H9 (cell line): Measurements from ENCODE around the gene PAPOLA. TPM values are rescaled to one million over a fixed set of nuclear protein-coding genes. Genes with fewer than 3 reads are reported as not detected.

Experiments used
- DNase-seq: peaks from one replicate; pipeline ENCODE4 v3.0.0-alpha.2; 2017
- H2AFZ ChIP-seq: one replicate; pipeline ENCODE4 v1.6.1; 2013; ENCODE audit warnings: mild to moderate bottlenecking, low read length, control low read depth, moderate library complexity
- H2AK5ac ChIP-seq: 2 replicates; pipeline ENCODE4 v1.6.1; 2013; ENCODE audit warnings: low read length, control low read depth, mixed read lengths; ENCODE audit not compliant: insufficient read length
- H2BK120ac ChIP-seq: one replicate; pipeline ENCODE4 v1.6.1; 2013; ENCODE audit warnings: low read depth, mild to moderate bottlenecking, low read length, control low read depth, inconsistent platforms; ENCODE audit not compliant: poor library complexity, severe bottlenecking
- H2BK12ac ChIP-seq: 2 replicates; pipeline ENCODE4 v1.6.1; 2013; ENCODE audit warnings: low read length, control low read depth, mixed read lengths, low read depth; ENCODE audit not compliant: insufficient read length
- H2BK15ac ChIP-seq: 2 replicates; pipeline ENCODE4 v1.6.1; 2013; ENCODE audit warnings: low read depth, low read length, control low read depth
- H2BK20ac ChIP-seq: one replicate; pipeline ENCODE4 v1.6.1; 2013; ENCODE audit warnings: low read depth, mild to moderate bottlenecking, low read length, control low read depth, inconsistent platforms; ENCODE audit not compliant: poor library complexity, severe bottlenecking
- H2BK5ac ChIP-seq: 2 replicates; pipeline ENCODE4 v1.6.1; 2013; ENCODE audit warnings: low read length, control low read depth, mixed read lengths; ENCODE audit not compliant: insufficient read length
- H3K14ac ChIP-seq: 2 replicates; pipeline ENCODE4 v1.6.1; 2013; ENCODE audit warnings: low read length, control low read depth; ENCODE audit not compliant: insufficient read depth
- H3K18ac ChIP-seq: 2 replicates; pipeline ENCODE4 v1.6.1; 2013; ENCODE audit warnings: low read depth, mild to moderate bottlenecking, mixed read lengths, low read length, control low read depth; ENCODE audit not compliant: insufficient read length
- H3K23ac ChIP-seq: 2 replicates; pipeline ENCODE4 v1.6.1; 2013; ENCODE audit warnings: low read length, control low read depth, mixed read lengths, low read depth; ENCODE audit not compliant: insufficient read length
- H3K23me2 ChIP-seq: 2 replicates; pipeline ENCODE4 v1.6.1; 2013; ENCODE audit warnings: low read depth, mild to moderate bottlenecking, mixed read lengths, low read length, control low read depth; ENCODE audit not compliant: insufficient read length, poor library complexity, severe bottlenecking
- H3K27ac ChIP-seq: 2 replicates; pipeline ENCODE4 v1.5.1; 2013; ENCODE audit warnings: low read length, control low read depth, mixed read lengths, low read depth; ENCODE audit not compliant: insufficient read length
- H3K27me3 ChIP-seq: 2 replicates; pipeline ENCODE4 v1.6.1; 2013; ENCODE audit warnings: low read length, control low read depth, inconsistent platforms; ENCODE audit not compliant: insufficient read depth
- H3K4ac ChIP-seq: 2 replicates; pipeline ENCODE4 v1.6.1; 2013; ENCODE audit warnings: low read depth, mild to moderate bottlenecking, control low read depth, inconsistent platforms, low read length, moderate library complexity
- H3K4me1 ChIP-seq: 2 replicates; pipeline ENCODE4 v1.6.1; 2013; ENCODE audit warnings: low read length, control low read depth, inconsistent platforms; ENCODE audit not compliant: insufficient read depth
- H3K4me2 ChIP-seq: 2 replicates; pipeline ENCODE4 v1.6.1; 2013; ENCODE audit warnings: low read length, control low read depth, mixed read lengths; ENCODE audit not compliant: insufficient read length, insufficient read depth
- H3K56ac ChIP-seq: 2 replicates; pipeline ENCODE4 v1.6.1; 2013; ENCODE audit warnings: low read depth, mild to moderate bottlenecking, mixed read lengths, low read length, control low read depth; ENCODE audit not compliant: insufficient read length
- H3K79me1 ChIP-seq: 2 replicates; pipeline ENCODE4 v1.6.1; 2013; ENCODE audit warnings: low read depth, mild to moderate bottlenecking, moderate library complexity, low read length, control low read depth, inconsistent platforms; ENCODE audit not compliant: insufficient read depth, poor library complexity, severe bottlenecking
- H3K79me2 ChIP-seq: 2 replicates; pipeline ENCODE4 v1.6.1; 2013; ENCODE audit warnings: low read length, control low read depth, inconsistent platforms; ENCODE audit not compliant: insufficient read depth
- H3K9ac ChIP-seq: 2 replicates; pipeline ENCODE4 v1.6.1; 2013; ENCODE audit warnings: low read length, control low read depth, mixed read lengths; ENCODE audit not compliant: insufficient read length; ENCODE audit errors: extremely low read depth
- H3K9me3 ChIP-seq: one replicate; pipeline ENCODE4 v1.6.1; 2013; ENCODE audit warnings: low read depth, low read length, inconsistent platforms; ENCODE audit not compliant: control insufficient read depth
- H3T11ph ChIP-seq: one replicate; pipeline ENCODE4 v1.6.1; 2013; ENCODE audit warnings: mild to moderate bottlenecking, low read length, control low read depth, inconsistent platforms
- H4K20me1 ChIP-seq: one replicate; pipeline ENCODE4 v1.6.1; 2013; ENCODE audit not compliant: control insufficient read depth, insufficient read length, insufficient read depth
- H4K5ac ChIP-seq: 2 replicates; pipeline ENCODE4 v1.6.1; 2013; ENCODE audit warnings: low read depth, mild to moderate bottlenecking, mixed read lengths, low read length, control low read depth; ENCODE audit not compliant: insufficient read length
- H4K8ac ChIP-seq: replicated peaks from 2 replicates; pipeline ENCODE4 v1.6.1; 2013; ENCODE audit warnings: low read length, control low read depth, mixed read lengths, low read depth; ENCODE audit not compliant: insufficient read length
- H4K91ac ChIP-seq: 2 replicates; pipeline ENCODE4 v1.6.1; 2013; ENCODE audit warnings: low read depth, mild to moderate bottlenecking, moderate library complexity, mixed read lengths, low read length, control low read depth; ENCODE audit not compliant: insufficient read length
- H3K27ac Mint-ChIP-seq, 3 experiments: 2 replicates in 2 of 3; 3 replicates in 1 of 3; pipeline ENCODE4 v1.8.0; 2020 to 2021; ENCODE audit warnings: mixed read lengths in 3 of 3, mild to moderate bottlenecking in 1 of 3, moderate library complexity in 1 of 3
- H3K27me3 Mint-ChIP-seq: 2 replicates; pipeline ENCODE4 v1.8.0; 2021; ENCODE audit warnings: low read depth, mild to moderate bottlenecking, moderate library complexity, mixed read lengths
- H3K36me3 Mint-ChIP-seq, 3 experiments: 2 replicates in 2 of 3; 3 replicates in 1 of 3; pipeline ENCODE4 v1.8.0; 2020 to 2021; ENCODE audit warnings: low read depth in 3 of 3, mixed read lengths in 3 of 3; ENCODE audit not compliant: insufficient read depth in 1 of 3
- H3K4me1 Mint-ChIP-seq, 2 experiments: 2 replicates each; pipeline ENCODE4 v1.8.0; 2020; ENCODE audit warnings: mixed read lengths in 2 of 2
- H3K4me3 Mint-ChIP-seq, 2 experiments: 2 replicates in 1 of 2; 3 replicates in 1 of 2; pipeline ENCODE4 v1.8.0; 2020 to 2021; ENCODE audit warnings: mild to moderate bottlenecking in 2 of 2, mixed read lengths in 2 of 2, moderate library complexity in 1 of 2
- H3K9me3 Mint-ChIP-seq, 2 experiments: 2 replicates in 1 of 2; 3 replicates in 1 of 2; pipeline ENCODE4 v1.8.0; 2020; ENCODE audit warnings: mild to moderate bottlenecking in 2 of 2, mixed read lengths in 2 of 2, moderate library complexity in 1 of 2
- CTCF ChIP-seq: fragments of 200-600 bp; sonication (generic); conservative IDR thresholded peaks from 3 replicates; pipeline ENCODE4 v1.8.0; 2021; ENCODE audit warnings: antibody characterized with exemption, mild to moderate bottlenecking
- WGBS: extraction: QIAGEN DNeasy Blood & Tissue Kit; methylation state at CpG from one replicate; pipeline ENCODE4 v1.1.7; 2013; ENCODE audit warnings: missing lambda C conversion rate, low lambda C conversion rate, mixed read lengths; ENCODE audit not compliant: insufficient read length; ENCODE audit errors: extremely low coverage; 5-methylcytosine and 5-hydroxymethylcytosine counted together
- total RNA-seq: library from RNA; stranded (reverse); gene quantifications from 2 replicates; pipeline ENCODE4 v1.2.1, GENCODE V29; 2021

The PAPOLA gene
- total RNA-seq, 1 experiment from 2014 or later: 188 TPM

- peak overlapping the region; percentile 45 for H3K4me2 ChIP-seq
- no peak overlapping the region for H3K9ac ChIP-seq
These were observed 90.6 kb downstream of the PAPOLA start for GRCh38 chr14:96592591-96593386.

More at GRCh38 chr14:96592591-96593386, 90.6 kb downstream of the PAPOLA start:
- H2BK120ac ChIP-seq: no peak overlapping the region
- no peak overlapping the region for H3K18ac ChIP-seq
- H3K27me3 ChIP-seq: no peaks in the 10 kb centered on the region; the same call in 1 of the 2 replicates
- no peak overlapping the region for H2BK15ac ChIP-seq
- H3K27me3 Mint-ChIP-seq: peaks cover 35% of the 10 kb centered on the region
- H3K23me2 ChIP-seq: peaks cover 7% of the 10 kb centered on the region
- no peak overlapping the region for H3K14ac ChIP-seq
- H3K4me1 ChIP-seq: no peaks in the 10 kb centered on the region
- H3K23ac ChIP-seq: no peak overlapping the region
- peak overlapping the region; percentile 51 to 74 for H3K4me3 Mint-ChIP-seq
- peaks cover 8 to 9% of the 10 kb centered on the region in 2 experiments for H3K4me1 Mint-ChIP-seq
- H2AFZ ChIP-seq: no peak overlapping the region
- no peak overlapping the region for H2AK5ac ChIP-seq
- no peak overlapping the region for H4K91ac ChIP-seq
- DNase-seq: no peak
- H4K5ac ChIP-seq: no peak overlapping the region
- H3K4ac ChIP-seq: no peak overlapping the region
- no peak overlapping the region for H2BK5ac ChIP-seq
- no peaks in the 10 kb centered on the region for H3K79me2 ChIP-seq
- no peak for TF ChIP-seq CTCF
- no peaks in the 10 kb centered on the region for H3K9me3 Mint-ChIP-seq
- no peak overlapping the region for H3K27ac Mint-ChIP-seq
- H3K36me3 Mint-ChIP-seq: no peaks in the 10 kb centered on the region
- no peak overlapping the region for H2BK12ac ChIP-seq
- H2BK20ac ChIP-seq: no peak overlapping the region
- no peak overlapping the region for H3T11ph ChIP-seq
- no peaks in the 10 kb centered on the region for H4K20me1 ChIP-seq
- no peaks in the 10 kb centered on the region for H3K9me3 ChIP-seq
- no CpG with 5 or more reads among the region's 54 CpGs for WGBS
- no peak overlapping the region for H3K27ac ChIP-seq
- no peak overlapping the region for H3K56ac ChIP-seq
- H3K79me1 ChIP-seq: no peaks in the 10 kb centered on the region
- no peak overlapping the region for H4K8ac ChIP-seq
